DMS 273 treated with DMSO at 0.1 percent for 48 hours (cell line): ENCODE data around the gene ZNF418.
"Not testable (repeated sequence)": the region's sequence is repeated elsewhere in the genome, so short reads cannot be mapped to it uniquely, and the experiment has no call there.

Experiments used
- DNase-seq: peaks from one replicate; lab custom pipeline; 2025; lab: John Stamatoyannopoulos, UW

ZNF418 gene

GRCh38 chr19:57888560-57889231 is 46.5 kb downstream of the ZNF418 start, which contains the start of gene ZNF814:
Gene ZNF814, minus strand, starts transcription at chr19:57889037. Its CDS starts 235 bp downstream, at chr19:57888802.
- DNase-seq = peak; percentile 95

- no peak for DNase-seq
These were observed 47.1 kb downstream of the ZNF418 start for GRCh38 chr19:57888107-57888559.

- DNase-seq = no peak
These were observed 47.8 kb downstream of the ZNF418 start for GRCh38 chr19:57887195-57887941.

- no peak for DNase-seq
These were observed 49.2 kb downstream of the ZNF418 start for GRCh38 chr19:57886046-57886445.

- not testable (repeated sequence) for DNase-seq
These were observed 61.1 kb downstream of the ZNF418 start for GRCh38 chr19:57873883-57874799.

DNA sequence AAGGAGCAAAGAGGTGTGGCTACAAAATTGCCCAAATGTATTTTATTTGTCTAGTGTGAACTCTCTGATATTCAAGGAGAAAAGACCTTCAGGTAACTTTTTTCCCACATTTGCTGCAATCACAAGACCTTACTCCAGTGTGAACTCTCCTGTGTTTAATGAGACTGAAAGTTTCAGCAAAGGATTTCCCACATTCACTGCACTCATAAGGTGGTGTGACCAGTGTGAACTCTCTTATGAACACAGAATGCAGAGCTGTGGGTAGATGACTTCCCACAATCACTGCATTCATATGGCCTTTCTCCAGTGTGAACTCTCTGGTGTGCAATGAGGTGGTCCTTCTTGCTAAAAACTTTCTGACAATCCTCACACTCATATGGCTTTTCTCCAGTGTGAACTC is 62.8 kb downstream of the ZNF418 start:
- no peak for DNase-seq
